CD4-positive, CD25-positive, alpha-beta regulatory T cell (primary cell): ENCODE data around the gene TEX54. TPM values are rescaled to one million over a fixed set of nuclear protein-coding genes. Genes with fewer than 3 reads are reported as not detected.
A peak's percentile ranks its signal among the peaks of the same experiment; 100 is the strongest.

Source experiments
- ATAC-seq, 2 donors: fragments of 150-1000 bp; cut with Tn5 transposase; one replicate each; pipeline ENCODE4 v1.10.0; 2021; ENCODE audit warnings: low read depth in 2 of 2, moderate number of reproducible peaks in 2 of 2, moderate library complexity in 1 of 2
- DNase-seq, 3 donors: peaks; one replicate each; pipeline versions ENCODE4 v3.0.0 to v3.0.0-alpha.2; 2012 to 2022; ENCODE audit warnings: mixed read lengths in 1 of 3
- H3K27ac ChIP-seq: one replicate; pipeline ENCODE4 v1.7.0; 2013; ENCODE audit warnings: mild to moderate bottlenecking, low read length; ENCODE audit not compliant: insufficient read depth, poor library complexity, severe bottlenecking
- H3K27me3 ChIP-seq: one replicate; pipeline ENCODE4 v1.7.0; 2013; ENCODE audit warnings: low read length; ENCODE audit not compliant: control insufficient read depth, insufficient read depth
- H3K36me3 ChIP-seq: one replicate; pipeline ENCODE4 v1.7.0; 2013; ENCODE audit warnings: mild to moderate bottlenecking, low read length, moderate library complexity; ENCODE audit not compliant: control insufficient read depth, insufficient read depth
- H3K4me1 ChIP-seq: 2 replicates; pipeline ENCODE4 v1.7.0; 2013; ENCODE audit warnings: mild to moderate bottlenecking, low read length; ENCODE audit not compliant: insufficient read depth, control insufficient read depth, poor library complexity, severe bottlenecking
- H3K4me3 ChIP-seq: one replicate; pipeline ENCODE4 v1.7.0; 2013; ENCODE audit warnings: low read depth, mild to moderate bottlenecking, low read length, moderate library complexity
- H3K9me3 ChIP-seq, 2 experiments: 1 replicate in 1 of 2; 2 replicates in 1 of 2; pipeline ENCODE4 v1.7.0; 2013; ENCODE audit warnings: low read length in 2 of 2, mild to moderate bottlenecking in 1 of 2, moderate library complexity in 1 of 2; ENCODE audit not compliant: control insufficient read depth in 2 of 2
- H3K27ac Mint-ChIP-seq, 3 donors: one replicate each; pipeline ENCODE4 v1.8.0; 2020 to 2022; ENCODE audit warnings: mild to moderate bottlenecking in 3 of 3, mixed read lengths in 3 of 3, moderate library complexity in 2 of 3
- H3K27me3 Mint-ChIP-seq: one replicate; pipeline ENCODE4 v1.8.0; 2022; ENCODE audit warnings: mild to moderate bottlenecking, mixed read lengths
- H3K36me3 Mint-ChIP-seq: one replicate; pipeline ENCODE4 v1.8.0; 2020; ENCODE audit warnings: mixed read lengths
- H3K4me1 Mint-ChIP-seq, 4 donors: one replicate each; pipeline ENCODE4 v1.8.0; 2020 to 2022; ENCODE audit warnings: mixed read lengths in 4 of 4, mild to moderate bottlenecking in 1 of 4
- H3K4me3 Mint-ChIP-seq, 4 donors: one replicate each; pipeline ENCODE4 v1.8.0; 2020 to 2022; ENCODE audit warnings: mild to moderate bottlenecking in 4 of 4, mixed read lengths in 4 of 4, moderate library complexity in 3 of 4
- H3K9me3 Mint-ChIP-seq, 7 donors: one replicate each; pipeline ENCODE4 v1.8.0; 2020 to 2022; ENCODE audit warnings: mixed read lengths in 7 of 7, mild to moderate bottlenecking in 3 of 7, moderate library complexity in 2 of 7
- polyA plus RNA-seq, 4 donors: library from polyadenylated mRNA; unstranded; fragments of 300-500 nt; fragmentation: Illumina TruSeq; gene quantifications; one replicate each; pipeline ENCODE4 v1.2.3, GENCODE V29; 2021
- total RNA-seq: library from RNA; stranded (reverse); gene quantifications from one replicate; pipeline ENCODE4 v1.2.3, GENCODE V29; 2022

The TEX54 gene
- total and polyA plus RNA-seq, 5 donors from 2014 or later, result 0.76 to 2.2 (median 2.1) TPM; not detected in 2

- ATAC-seq, result peak; percentile 65 to 73
- H3K27ac Mint-ChIP-seq, result peak overlapping the region; percentile 94 to 98 (median 94)
These were observed 46.2 kb downstream of the TEX54 start for GRCh38 chr11:62786318-62787004.

GRCh38 chr11:62782753-62783152 lies 49.9 kb downstream of the TEX54 start:
- peaks cover 5% of the 10 kb centered on the region for H3K36me3 ChIP-seq
- no peaks in the 10 kb centered on the region for H3K9me3 ChIP-seq
- Mint-ChIP-seq H3K4me1 (peaks cover 8 to 18% (median 14%) of the 10 kb centered on the region in 4 donors), H3K27me3 (no peaks in the 10 kb centered on the region), H3K36me3 (peaks cover 14% of the 10 kb centered on the region), H3K4me3 (peak overlapping the region in 1 of 4 donors; percentile 38), H3K27ac (peak overlapping the region in 2 of 3 donors; percentile 25 to 35), H3K9me3 (no peaks in the 10 kb centered on the region)
- DNase-seq (no peak), ATAC-seq (no peak)
- no peak overlapping the region for H3K4me3 ChIP-seq
- H3K27ac ChIP-seq, result no peak overlapping the region
- no peaks in the 10 kb centered on the region for H3K27me3 ChIP-seq
- H3K4me1 ChIP-seq, result peaks cover 12% of the 10 kb centered on the region

More at GRCh38 chr11:62786318-62787004, 46.2 kb downstream of the TEX54 start:
- Mint-ChIP-seq H3K36me3 (peaks cover 7% of the 10 kb centered on the region), H3K27me3 (no peaks in the 10 kb centered on the region), H3K4me3 (peak overlapping the region; percentile 86 to 95 (median 90)), H3K4me1 (peaks cover 8 to 54% (median 36%) of the 10 kb centered on the region in 4 donors), H3K9me3 (no peaks in the 10 kb centered on the region)
- H3K27me3 ChIP-seq, result no peaks in the 10 kb centered on the region
- H3K4me3 ChIP-seq, result peak overlapping the region; percentile 65
- no peaks in the 10 kb centered on the region for H3K9me3 ChIP-seq
- DNase-seq, result peak; percentile 78 to 88 (median 85)
- peak overlapping the region; percentile 94 for H3K27ac ChIP-seq
- peaks cover 43% of the 10 kb centered on the region for H3K4me1 ChIP-seq
- H3K36me3 ChIP-seq, result peaks cover 19% of the 10 kb centered on the region

Other genes with a start within 250 kb of the TEX54 start
- gene TUT1, start 241.3 kb downstream of the TEX54 start, total RNA-seq, result 22.0 TPM
- 10 to 100 TPM in 3 of 4 donors, 1 to 10 TPM in 1; 6.5 to 11.9 (median 10.9) TPM for gene TUT1, start 241.3 kb downstream of the TEX54 start, polyA plus RNA-seq
- gene MTA2, start 231.0 kb downstream of the TEX54 start, total RNA-seq, result 172 TPM
- gene MTA2, start 231.0 kb downstream of the TEX54 start, polyA plus RNA-seq, result 10 to 100 TPM; 30.3 to 38.6 (median 33.9) TPM
- gene EML3, start 220.1 kb downstream of the TEX54 start, total RNA-seq, result 165 TPM
- gene EML3, start 220.1 kb downstream of the TEX54 start, polyA plus RNA-seq, result 10 to 100 TPM; 16.1 to 23.2 (median 16.4) TPM
- gene ROM1, start 219.6 kb downstream of the TEX54 start, total RNA-seq, result 1.9 TPM
- 1 to 10 TPM in 2 of 4 donors, under 1 TPM in 2; 0.41 to 1.3 (median 0.80) TPM for gene ROM1, start 219.6 kb downstream of the TEX54 start, polyA plus RNA-seq
- gene B3GAT3, start 210.9 kb downstream of the TEX54 start, total RNA-seq, result 57.5 TPM
- 10 to 100 TPM; 34.3 to 43.1 (median 35.7) TPM for gene B3GAT3, start 210.9 kb downstream of the TEX54 start, polyA plus RNA-seq
- 169 TPM for gene GANAB, start 186.2 kb downstream of the TEX54 start, total RNA-seq
- gene GANAB, start 186.2 kb downstream of the TEX54 start, polyA plus RNA-seq, result 100 to 1,000 TPM; 128 to 138 (median 135) TPM
- gene INTS5, start 179.5 kb downstream of the TEX54 start, total RNA-seq, result 11.7 TPM
- 10 to 100 TPM; 33.2 to 49.9 (median 39.2) TPM for gene INTS5, start 179.5 kb downstream of the TEX54 start, polyA plus RNA-seq
- gene C11orf98, start 167.6 kb downstream of the TEX54 start, total RNA-seq, result 30.5 TPM
- gene C11orf98, start 167.6 kb downstream of the TEX54 start, polyA plus RNA-seq, result 100 to 1,000 TPM; 118 to 149 (median 137) TPM
- gene CSKMT, start 167.5 kb downstream of the TEX54 start, total RNA-seq, result 12.3 TPM
- gene CSKMT, start 167.5 kb downstream of the TEX54 start, polyA plus RNA-seq, result 1 to 10 TPM; 1.9 to 3.8 (median 2.7) TPM
- gene UQCC3, start 161.2 kb downstream of the TEX54 start, total RNA-seq, result 3.5 TPM
- gene UQCC3, start 161.2 kb downstream of the TEX54 start, polyA plus RNA-seq, result 10 to 100 TPM; 11.0 to 13.9 (median 12.2) TPM
- 9.9 TPM for gene LBHD1, start 160.6 kb downstream of the TEX54 start, total RNA-seq
- 1 to 10 TPM; 1.8 to 2.6 (median 2.2) TPM for gene LBHD1, start 160.6 kb downstream of the TEX54 start, polyA plus RNA-seq
- 204 TPM for gene UBXN1, start 153.8 kb downstream of the TEX54 start, total RNA-seq
- 100 to 1,000 TPM; 221 to 252 (median 236) TPM for gene UBXN1, start 153.8 kb downstream of the TEX54 start, polyA plus RNA-seq
- gene LRRN4CL, start 143.3 kb downstream of the TEX54 start, total RNA-seq, result not detected
- not detected for gene LRRN4CL, start 143.3 kb downstream of the TEX54 start, polyA plus RNA-seq
- gene BSCL2, start 125.4 kb downstream of the TEX54 start, total RNA-seq, result 23.9 TPM
- gene BSCL2, start 125.4 kb downstream of the TEX54 start, polyA plus RNA-seq, result 10 to 100 TPM; 36.2 to 49.2 (median 42.9) TPM
- not detected for gene GNG3, start 125.2 kb downstream of the TEX54 start, total RNA-seq
- gene GNG3, start 125.2 kb downstream of the TEX54 start, polyA plus RNA-seq, result under 1 TPM in 2 of 4 donors, not detected in 2; 0.21 to 0.72 TPM
- 52.8 TPM for gene HNRNPUL2, start 105.4 kb downstream of the TEX54 start, total RNA-seq
- gene HNRNPUL2, start 105.4 kb downstream of the TEX54 start, polyA plus RNA-seq, result 1 to 10 TPM in 3 of 4 donors, under 1 TPM in 1; 0.85 to 1.5 (median 1.2) TPM
- gene TTC9C, start 104.4 kb downstream of the TEX54 start, total RNA-seq, result 19.4 TPM
- gene TTC9C, start 104.4 kb downstream of the TEX54 start, polyA plus RNA-seq, result 10 to 100 TPM; 27.6 to 39.5 (median 31.6) TPM
- gene ZBTB3, start 78.7 kb downstream of the TEX54 start, total RNA-seq, result 8.5 TPM
- 1 to 10 TPM; 4.8 to 7.2 (median 5.5) TPM for gene ZBTB3, start 78.7 kb downstream of the TEX54 start, polyA plus RNA-seq
- gene POLR2G, start 71.3 kb downstream of the TEX54 start, total RNA-seq, result 74.9 TPM
- 100 to 1,000 TPM; 241 to 286 (median 253) TPM for gene POLR2G, start 71.3 kb downstream of the TEX54 start, polyA plus RNA-seq
- gene TAF6L, start 61.4 kb downstream of the TEX54 start, total RNA-seq, result 13.1 TPM
- gene TAF6L, start 61.4 kb downstream of the TEX54 start, polyA plus RNA-seq, result 1 to 10 TPM; 5.8 to 9.5 (median 7.5) TPM
- 26.3 TPM for gene TMEM179B, start 45.4 kb downstream of the TEX54 start, total RNA-seq
- 100 to 1,000 TPM; 129 to 172 (median 152) TPM for gene TMEM179B, start 45.4 kb downstream of the TEX54 start, polyA plus RNA-seq
- gene TMEM223, start 40.8 kb downstream of the TEX54 start, total RNA-seq, result 9.1 TPM
- 10 to 100 TPM; 55.2 to 71.9 (median 69.2) TPM for gene TMEM223, start 40.8 kb downstream of the TEX54 start, polyA plus RNA-seq
- gene NXF1, start 27.4 kb downstream of the TEX54 start, total RNA-seq, result 309 TPM
- 10 to 100 TPM; 47.3 to 70.9 (median 64.2) TPM for gene NXF1, start 27.4 kb downstream of the TEX54 start, polyA plus RNA-seq
- 128 TPM for gene STX5, start 790 bp downstream of the TEX54 start, total RNA-seq
- gene STX5, start 790 bp downstream of the TEX54 start, polyA plus RNA-seq, result 10 to 100 TPM; 28.2 to 39.8 (median 35.4) TPM
- gene WDR74, start 6.7 kb upstream of the TEX54 start, total RNA-seq, result 201 TPM
- gene WDR74, start 6.7 kb upstream of the TEX54 start, polyA plus RNA-seq, result 10 to 100 TPM; 41.6 to 61.1 (median 49.0) TPM
- 277 TPM for gene SLC3A2, start 48.1 kb upstream of the TEX54 start, total RNA-seq
- gene SLC3A2, start 48.1 kb upstream of the TEX54 start, polyA plus RNA-seq, result 100 to 1,000 TPM; 158 to 172 (median 168) TPM
- not detected for gene CHRM1, start 88.5 kb upstream of the TEX54 start, total RNA-seq
- gene CHRM1, start 88.5 kb upstream of the TEX54 start, polyA plus RNA-seq, result not detected
- gene SLC22A6, start 152.1 kb upstream of the TEX54 start, total RNA-seq, result not detected
- gene SLC22A6, start 152.1 kb upstream of the TEX54 start, polyA plus RNA-seq, result not detected
- not detected for gene SLC22A8, start 183.0 kb upstream of the TEX54 start, total RNA-seq
- not detected for gene SLC22A8, start 183.0 kb upstream of the TEX54 start, polyA plus RNA-seq